CD1c-positive myeloid dendritic cell (primary cell): ENCODE data around the gene PSME3.
"Not testable (repeated sequence)": the region's sequence is repeated elsewhere in the genome, so short reads cannot be mapped to it uniquely, and the experiment has no call there.

ENCODE experiments used
- DNase-seq: peaks from one replicate; pipeline ENCODE4 v3.0.0-alpha.2; 2016; ENCODE audit errors: extremely low spot score

PSME3 gene

DNA sequence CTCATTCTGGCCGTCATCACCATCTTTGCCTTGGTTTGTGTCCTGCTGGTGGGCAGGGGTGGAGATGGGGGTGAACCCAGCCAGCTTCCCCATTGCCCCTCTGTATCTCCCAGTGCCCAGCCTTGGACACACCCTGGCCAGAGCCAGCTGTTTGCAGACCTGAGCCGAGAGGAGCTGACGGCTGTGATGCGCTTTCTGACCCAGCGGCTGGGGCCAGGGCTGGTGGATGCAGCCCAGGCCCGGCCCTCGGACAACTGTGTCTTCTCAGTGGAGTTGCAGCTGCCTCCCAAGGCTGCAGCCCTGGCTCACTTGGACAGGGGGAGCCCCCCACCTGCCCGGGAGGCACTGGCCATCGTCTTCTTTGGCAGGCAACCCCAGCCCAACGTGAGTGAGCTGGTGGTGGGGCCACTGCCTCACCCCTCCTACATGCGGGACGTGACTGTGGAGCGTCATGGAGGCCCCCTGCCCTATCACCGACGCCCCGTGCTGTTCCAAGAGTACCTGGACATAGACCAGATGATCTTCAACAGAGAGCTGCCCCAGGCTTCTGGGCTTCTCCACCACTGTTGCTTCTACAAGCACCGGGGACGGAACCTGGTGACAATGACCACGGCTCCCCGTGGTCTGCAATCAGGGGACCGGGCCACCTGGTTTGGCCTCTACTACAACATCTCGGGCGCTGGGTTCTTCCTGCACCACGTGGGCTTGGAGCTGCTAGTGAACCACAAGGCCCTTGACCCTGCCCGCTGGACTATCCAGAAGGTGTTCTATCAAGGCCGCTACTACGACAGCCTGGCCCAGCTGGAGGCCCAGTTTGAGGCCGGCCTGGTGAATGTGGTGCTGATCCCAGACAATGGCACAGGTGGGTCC is 18.4 kb downstream of the PSME3 start:
- not testable (repeated sequence) for DNase-seq

DNA sequence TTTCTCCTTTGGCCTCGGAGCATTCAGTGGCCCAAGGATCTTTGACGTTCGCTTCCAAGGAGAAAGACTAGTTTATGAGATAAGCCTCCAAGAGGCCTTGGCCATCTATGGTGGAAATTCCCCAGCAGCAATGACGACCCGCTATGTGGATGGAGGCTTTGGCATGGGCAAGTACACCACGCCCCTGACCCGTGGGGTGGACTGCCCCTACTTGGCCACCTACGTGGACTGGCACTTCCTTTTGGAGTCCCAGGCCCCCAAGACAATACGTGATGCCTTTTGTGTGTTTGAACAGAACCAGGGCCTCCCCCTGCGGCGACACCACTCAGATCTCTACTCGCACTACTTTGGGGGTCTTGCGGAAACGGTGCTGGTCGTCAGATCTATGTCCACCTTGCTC is 19.2 kb downstream of the PSME3 start:
- no peak for DNase-seq

DNA sequence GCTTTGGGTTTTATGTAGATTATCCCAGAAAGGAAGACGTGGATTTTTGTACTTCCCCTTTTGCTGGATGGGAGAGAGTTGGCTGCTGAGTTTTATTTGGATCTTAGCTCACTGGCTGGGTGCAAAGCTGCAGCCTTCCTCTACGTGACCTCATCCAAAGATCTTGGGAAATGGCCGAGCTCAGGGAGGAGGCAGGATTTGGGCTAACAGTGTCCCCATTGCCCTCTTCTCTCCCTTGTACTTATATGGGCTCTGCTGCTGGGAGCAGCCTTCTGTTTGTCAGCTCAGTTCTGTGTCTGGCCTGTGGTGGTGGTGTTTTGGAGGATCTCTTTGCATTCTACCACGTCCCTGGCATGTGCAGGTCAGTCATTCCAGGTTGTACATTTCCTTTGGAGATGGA is 19.8 kb downstream of the PSME3 start:
- peak; percentile 27 for DNase-seq

GRCh38 chr17:42853597-42853967 is 20.4 kb downstream of the PSME3 start:
- no peak for DNase-seq

DNA sequence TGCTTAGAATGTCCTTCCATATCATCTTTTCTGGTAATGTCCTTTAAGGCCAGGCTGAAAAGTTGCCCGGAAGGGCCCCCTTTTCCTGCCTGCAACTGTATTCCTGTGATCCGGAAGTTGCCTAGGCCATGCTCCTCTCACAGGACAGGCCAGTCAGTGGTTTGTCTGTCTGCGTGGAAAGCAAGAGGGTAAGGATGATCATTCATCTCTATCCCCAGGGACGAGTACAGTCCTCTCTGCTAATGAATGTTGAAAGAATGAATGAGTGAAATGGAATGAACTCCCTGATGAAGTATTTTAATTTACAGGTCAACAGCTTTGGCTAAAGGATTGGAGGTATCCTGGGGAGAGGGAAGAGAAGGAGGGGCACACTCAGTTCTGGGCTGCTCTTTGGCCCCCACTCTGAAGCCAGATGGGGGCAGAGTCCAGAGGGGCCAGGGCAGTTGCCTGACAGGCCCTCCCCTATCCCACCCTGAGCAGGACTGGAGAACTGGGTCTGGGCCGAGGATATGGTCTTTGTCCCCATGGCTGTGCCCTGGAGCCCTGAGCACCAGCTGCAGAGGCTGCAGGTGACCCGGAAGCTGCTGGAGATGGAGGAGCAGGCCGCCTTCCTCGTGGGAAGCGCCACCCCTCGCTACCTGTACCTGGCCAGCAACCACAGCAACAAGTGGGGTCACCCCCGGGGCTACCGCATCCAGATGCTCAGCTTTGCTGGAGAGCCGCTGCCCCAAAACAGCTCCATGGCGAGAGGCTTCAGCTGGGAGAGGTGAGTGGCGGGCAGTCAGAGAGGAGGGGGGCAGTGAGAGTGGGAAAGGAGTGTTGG is 21.0 kb downstream of the PSME3 start:
- no peak for DNase-seq

GRCh38 chr17:42855048-42855596 is 21.9 kb downstream of the PSME3 start:
- peak; percentile 46 for DNase-seq

DNA sequence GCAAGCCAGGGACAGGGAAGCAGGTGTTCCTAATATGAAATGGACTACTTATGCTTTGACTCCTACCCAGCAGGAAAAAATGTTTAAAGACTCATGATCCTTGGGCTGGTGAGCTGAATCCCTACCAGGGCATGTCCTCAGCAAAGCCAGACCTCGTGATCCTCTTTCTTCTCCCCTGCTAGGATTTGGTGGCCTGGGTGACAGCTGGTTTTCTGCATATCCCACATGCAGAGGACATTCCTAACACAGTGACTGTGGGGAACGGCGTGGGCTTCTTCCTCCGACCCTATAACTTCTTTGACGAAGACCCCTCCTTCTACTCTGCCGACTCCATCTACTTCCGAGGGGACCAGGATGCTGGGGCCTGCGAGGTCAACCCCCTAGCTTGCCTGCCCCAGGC is 22.9 kb downstream of the PSME3 start:
- not testable (repeated sequence) for DNase-seq

DNA sequence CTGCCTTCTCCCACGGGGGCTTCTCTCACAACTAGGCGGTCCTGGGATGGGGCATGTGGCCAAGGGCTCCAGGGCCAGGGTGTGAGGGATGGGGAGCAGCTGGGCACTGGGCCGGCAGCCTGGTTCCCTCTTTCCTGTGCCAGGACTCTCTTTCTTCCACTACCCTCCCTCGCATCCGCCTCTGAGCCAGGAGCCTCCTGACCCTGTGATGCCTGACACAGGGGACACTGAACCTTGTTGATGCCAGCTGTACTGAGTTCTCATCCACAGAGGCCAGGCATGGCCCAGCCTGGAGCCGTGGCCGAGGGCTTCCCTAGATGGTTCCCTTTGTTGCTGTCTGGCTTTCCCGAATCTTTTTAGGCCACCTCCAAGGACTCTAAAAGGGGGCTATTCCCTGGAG is 23.3 kb downstream of the PSME3 start:
- DNase-seq: not testable (repeated sequence)

DNA sequence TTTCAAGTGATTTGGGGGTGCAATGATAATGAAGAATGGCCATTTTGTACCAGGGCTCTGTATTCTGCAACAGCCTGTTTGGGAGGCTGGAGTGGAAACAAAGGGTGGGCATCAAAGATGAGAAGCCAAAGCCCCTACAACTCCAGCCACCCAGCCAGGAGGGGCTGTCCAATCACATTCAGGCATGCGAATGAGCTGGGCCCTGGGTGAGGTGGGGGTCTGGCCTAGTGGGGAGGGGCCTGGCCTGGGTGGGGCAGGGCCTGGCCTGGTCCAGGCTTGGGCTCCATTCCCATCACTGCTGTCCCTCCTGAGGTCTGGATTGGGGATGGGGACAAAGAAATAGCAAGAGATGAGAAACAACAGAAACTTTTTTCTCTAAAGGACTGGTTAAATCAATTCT is 24.2 kb downstream of the PSME3 start:
- no peak for DNase-seq

DNA sequence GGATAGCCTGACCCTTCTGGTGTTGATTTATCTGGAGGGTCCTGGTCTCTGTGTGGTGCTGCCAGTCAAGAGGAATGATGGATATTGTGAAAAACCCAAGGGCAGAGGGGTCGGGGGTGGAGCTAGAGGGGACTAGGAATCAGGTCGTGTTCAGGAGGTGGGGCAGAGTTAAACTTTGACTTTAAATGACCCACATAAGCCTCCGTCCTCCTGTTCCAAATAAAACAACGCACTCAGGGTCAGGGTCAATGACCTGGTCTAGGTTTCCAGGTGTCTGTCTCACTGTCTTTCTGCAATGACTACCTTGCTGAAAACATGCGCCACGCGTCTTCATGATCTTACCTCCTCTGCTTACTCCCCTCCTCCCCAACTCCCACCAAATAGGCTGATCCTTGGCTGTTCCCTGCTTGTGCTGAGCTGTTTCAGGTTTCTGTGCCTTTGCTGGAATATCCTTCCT is 32.5 kb downstream of the PSME3 start:
- DNase-seq: no peak

DNA sequence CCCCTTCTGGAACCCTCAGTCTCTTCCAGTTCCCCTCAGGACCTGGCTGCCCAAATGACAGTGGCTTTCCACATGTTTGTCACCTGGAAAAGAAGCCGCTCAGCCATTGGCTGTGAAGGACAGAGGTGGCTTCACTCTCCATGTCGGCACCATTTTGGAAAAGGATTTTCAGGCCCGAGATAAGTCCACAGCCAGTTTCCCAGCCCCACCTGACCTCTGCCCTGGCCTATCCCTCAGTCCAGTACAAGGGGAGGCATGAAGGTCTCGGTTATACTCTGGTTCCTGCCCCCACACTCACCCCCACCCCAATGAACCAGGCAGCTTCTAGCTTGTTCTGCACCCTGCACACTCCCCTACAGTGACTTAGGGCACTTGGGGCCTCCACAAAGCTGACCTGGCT is 33.0 kb downstream of the PSME3 start:
- DNase-seq: no peak

DNA sequence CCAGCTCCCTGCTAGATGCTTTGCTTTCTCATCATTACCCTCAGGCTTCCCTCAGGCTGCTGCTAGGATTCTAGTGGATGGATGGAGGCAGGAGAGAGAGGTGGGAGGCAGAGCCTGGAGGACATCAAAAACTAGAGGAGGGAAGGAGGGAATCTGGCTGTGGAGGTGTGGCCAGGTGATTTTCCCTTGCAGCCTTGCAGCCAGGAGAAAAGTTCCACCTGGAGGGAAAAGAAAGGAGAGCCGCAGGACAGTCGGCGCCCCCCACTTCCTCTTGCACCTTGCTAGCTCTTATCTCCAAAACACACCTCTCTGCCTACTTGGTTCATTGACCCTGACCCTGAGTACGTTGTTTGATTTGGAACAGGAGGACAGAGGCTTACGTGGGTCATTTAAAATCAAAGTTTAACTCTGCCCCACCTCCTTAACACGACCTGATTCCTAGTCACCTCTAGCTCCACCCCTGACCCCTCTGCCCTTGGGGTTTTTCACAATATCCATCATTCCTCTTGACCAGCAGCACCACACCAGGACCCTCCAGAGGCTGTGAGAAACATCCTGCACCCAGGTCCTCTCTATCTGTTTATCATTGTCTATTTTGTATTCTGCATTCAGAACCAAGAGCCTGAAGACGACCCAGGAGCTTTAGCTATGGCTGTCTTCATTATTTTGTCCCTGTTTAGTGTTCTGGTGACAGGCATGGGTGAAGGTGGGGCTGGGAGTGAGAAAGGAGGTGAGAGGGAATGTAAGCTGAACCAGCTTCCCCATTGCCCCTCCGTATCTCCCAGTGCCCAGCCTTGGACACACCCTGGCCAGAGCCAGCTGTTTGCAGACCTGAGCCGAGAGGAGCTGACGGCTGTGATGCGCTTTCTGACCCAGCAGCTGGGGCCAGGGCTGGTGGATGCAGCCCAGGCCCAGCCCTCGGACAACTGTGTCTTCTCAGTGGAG is 33.7 kb downstream of the PSME3 start:
- DNase-seq: no peak

- not testable (repeated sequence) for DNase-seq
Observed at GRCh38 chr17:42867694-42868261, 34.6 kb downstream of the PSME3 start.

DNA sequence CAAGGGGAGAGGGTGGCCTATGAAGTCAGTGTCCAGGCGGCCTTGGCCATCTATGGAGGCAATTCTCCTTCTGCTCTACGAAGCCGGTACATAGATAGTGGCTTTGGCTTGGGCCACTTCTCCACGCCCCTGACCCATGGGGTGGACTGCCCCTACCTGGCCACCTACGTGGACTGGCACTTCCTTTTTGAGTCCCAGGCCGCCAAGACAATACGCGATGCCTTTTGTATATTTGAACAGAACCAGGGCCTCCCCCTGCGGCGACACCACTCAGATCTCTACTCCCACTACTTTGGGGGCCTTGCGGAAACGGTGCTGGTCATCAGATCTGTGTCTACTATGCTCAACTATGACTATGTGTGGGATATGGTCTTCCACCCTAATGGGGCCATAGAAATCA is 35.1 kb downstream of the PSME3 start:
- DNase-seq: no peak

DNA sequence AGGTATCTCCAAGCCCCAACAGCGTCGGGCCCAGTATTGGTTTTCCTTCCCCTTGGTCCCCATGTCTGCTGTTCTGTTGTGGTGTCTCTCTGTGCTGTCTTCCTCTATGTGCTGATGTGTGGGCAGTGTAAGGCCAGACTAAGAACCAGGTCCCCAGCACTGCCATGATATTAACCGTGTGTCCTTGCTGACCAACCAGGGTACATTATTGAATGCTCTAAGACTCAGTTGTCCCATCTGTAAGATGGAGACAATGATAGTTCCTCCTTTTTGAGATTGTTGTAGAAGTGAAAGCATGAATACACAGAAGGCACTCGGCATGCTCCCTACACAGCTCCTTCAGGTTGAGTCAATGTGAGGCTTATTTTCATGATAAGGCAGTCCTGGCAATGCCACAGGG is 38.5 kb downstream of the PSME3 start:
- DNase-seq: no peak

GRCh38 chr17:42872251-42872965 is 39.2 kb downstream of the PSME3 start:
- no peak for DNase-seq

GRCh38 chr17:42873315-42873714 is 40.1 kb downstream of the PSME3 start:
- no peak for DNase-seq

DNA sequence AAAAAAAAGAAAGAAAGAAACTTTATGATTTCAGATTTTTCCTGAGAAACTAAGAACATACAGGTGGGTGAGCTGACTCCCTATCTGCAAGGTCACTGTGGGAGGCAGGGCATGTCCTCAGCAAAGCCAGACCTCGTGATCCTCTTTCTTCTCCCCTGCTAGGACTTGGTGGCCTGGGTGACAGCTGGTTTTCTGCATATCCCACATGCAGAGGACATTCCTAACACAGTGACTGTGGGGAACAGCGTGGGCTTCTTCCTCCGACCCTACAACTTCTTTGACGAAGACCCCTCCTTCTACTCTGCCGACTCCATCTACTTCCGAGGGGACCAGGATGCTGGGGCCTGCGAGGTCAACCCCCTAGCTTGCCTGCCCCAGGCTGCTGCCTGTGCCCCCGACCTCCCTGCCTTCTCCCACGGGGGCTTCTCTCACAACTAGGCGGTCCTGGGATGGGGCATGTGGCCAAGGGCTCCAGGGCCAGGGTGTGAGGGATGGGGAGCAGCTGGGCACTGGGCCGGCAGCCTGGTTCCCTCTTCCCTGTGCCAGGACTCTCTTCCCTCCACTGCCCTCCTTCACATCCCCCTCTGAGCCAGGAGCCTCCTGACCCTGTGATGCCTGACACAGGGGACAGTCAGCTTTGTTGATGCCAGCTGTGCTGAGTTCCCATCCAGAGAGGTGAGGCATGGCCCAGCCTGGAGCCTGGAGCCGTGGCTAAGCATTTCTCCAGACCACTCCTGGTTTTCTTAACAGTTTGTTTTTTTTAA is 40.9 kb downstream of the PSME3 start:
- not testable (repeated sequence) for DNase-seq

DNA sequence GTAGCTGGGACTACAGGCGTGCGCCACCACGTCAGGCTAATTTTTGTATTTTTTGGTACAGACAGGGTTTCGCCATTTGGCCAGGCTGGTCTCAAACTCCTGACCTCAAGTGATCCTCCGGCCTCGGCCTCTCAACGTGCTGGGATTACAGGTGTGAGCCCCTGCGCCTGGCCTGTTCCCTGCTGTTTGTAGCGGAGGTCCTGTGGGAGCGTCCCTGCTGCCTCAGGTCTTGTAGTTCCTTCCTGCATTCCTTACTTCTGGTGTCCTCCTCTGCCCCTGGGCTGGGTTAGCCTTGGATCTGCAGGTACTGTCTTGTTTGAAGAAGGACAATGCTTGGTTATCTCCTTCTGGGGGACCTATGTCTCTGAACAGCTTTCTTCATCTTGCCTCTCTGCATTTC is 43.8 kb downstream of the PSME3 start:
- DNase-seq: no peak
